ENCODE results near the gene SRC. TPM values are rescaled to one million over a fixed set of nuclear protein-coding genes. Genes with fewer than 3 reads are reported as not detected.

The SRC gene
- total RNA-seq, 1 donor from 2014 or later: 6.4 TPM

DNA sequence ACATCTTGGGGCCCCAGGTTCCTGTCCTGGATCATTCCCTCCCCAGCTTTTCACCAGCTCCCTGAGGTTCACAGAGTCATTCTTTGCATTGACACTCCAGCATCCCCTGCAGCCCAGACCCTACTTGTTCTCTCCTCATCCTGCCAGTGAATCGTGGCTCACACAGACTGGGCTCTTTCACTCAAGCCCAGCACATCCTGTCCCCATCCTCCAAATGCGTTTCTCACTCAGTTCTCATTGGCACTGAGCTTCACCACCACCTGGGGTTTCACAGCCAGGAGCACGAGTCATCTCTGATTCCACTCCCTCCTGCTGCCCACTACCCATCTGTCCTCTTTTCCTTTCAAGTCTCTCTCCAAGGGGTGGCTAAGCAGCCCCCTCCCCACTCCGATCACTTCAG lies 89.7 kb downstream of the SRC start:
- no peak overlapping the region for H3K27ac Mint-ChIP-seq

DNA sequence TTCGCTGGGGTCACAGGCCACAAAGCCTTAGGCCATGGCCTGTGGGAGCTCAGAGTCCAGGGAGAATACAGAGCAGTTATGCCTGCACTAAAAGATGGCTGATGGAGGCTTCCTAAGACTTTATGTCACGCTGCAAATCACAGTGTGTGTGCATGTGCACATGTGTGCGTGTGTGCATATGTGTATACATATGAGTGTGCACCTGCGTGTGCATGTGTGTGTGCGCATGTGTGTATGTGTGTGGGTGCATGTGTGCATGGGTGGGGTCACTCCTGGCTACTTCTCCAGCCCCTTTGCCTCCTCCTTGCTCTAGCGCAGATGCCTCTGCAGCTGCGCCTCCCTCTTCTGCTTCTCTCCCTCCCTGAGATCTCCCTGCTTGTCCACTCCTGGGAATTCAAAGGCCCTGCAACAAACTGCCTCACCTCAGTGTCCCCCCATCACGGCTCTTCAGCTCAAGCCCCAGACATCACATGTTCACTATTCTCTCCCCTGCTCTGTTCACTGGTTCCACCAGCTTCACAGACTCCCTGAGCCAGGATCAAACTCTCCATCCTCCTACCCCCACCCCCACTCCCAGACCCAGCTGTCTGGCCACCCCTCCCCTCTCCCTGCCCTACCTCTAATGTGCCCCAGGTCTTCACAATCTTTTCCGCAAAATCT lies 90.7 kb downstream of the SRC start:
- Mint-ChIP-seq H3K4me3 (no peak overlapping the region), H3K4me1 (ENCODE audit: low read depth) (no peaks in the 10 kb centered on the region), H3K9me3 (no peaks in the 10 kb centered on the region), H3K36me3 (ENCODE audit: low read depth) (no peaks in the 10 kb centered on the region), H3K27ac (no peak overlapping the region), H3K27me3 (ENCODE audit: insufficient read depth) (no peaks in the 10 kb centered on the region)
- intact Hi-C loops (cut with micrococcal nuclease): no loop called here
- DNase-seq (ENCODE audit: low spot score): no peak

More for the DNA sequence above, 89.7 kb downstream of the SRC start:
- H3K4me1 Mint-ChIP-seq (ENCODE audit: low read depth): no peaks in the 10 kb centered on the region
- H3K36me3 Mint-ChIP-seq (ENCODE audit: low read depth): no peaks in the 10 kb centered on the region
- intact Hi-C loops (cut with micrococcal nuclease): no loop called here
- H3K4me3 Mint-ChIP-seq: no peak overlapping the region
- no peaks in the 10 kb centered on the region for H3K9me3 Mint-ChIP-seq
- no peaks in the 10 kb centered on the region for H3K27me3 Mint-ChIP-seq (ENCODE audit: insufficient read depth)
- no peak for DNase-seq (ENCODE audit: low spot score)

DNA sequence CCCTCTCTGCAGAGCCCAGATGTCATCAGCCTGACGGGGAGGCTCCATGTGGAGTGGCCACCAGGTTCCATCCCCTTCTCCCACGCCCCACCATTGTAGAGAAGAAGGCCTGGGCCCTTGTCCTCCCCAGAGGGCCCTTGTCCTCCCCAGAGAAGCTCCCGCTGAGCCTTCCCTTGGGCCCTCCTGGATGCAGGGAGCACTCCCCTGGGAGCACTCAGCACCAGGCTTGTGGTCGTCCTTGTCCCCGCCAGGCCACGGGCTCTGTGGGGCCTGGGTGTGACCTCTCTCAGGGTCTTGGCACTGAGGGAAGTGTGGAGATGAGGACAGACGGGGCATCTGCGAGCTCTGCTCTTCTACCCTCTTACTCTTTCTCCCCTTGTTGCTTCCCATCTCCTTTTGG lies 91.7 kb downstream of the SRC start:
- intact Hi-C loops (cut with micrococcal nuclease): no loop called here
- Mint-ChIP-seq H3K27ac (no peak overlapping the region), H3K36me3 (ENCODE audit: low read depth) (no peaks in the 10 kb centered on the region), H3K4me1 (ENCODE audit: low read depth) (no peaks in the 10 kb centered on the region), H3K9me3 (no peaks in the 10 kb centered on the region), H3K27me3 (ENCODE audit: insufficient read depth) (no peaks in the 10 kb centered on the region), H3K4me3 (no peak overlapping the region)
- no peak for DNase-seq (ENCODE audit: low spot score)

DNA sequence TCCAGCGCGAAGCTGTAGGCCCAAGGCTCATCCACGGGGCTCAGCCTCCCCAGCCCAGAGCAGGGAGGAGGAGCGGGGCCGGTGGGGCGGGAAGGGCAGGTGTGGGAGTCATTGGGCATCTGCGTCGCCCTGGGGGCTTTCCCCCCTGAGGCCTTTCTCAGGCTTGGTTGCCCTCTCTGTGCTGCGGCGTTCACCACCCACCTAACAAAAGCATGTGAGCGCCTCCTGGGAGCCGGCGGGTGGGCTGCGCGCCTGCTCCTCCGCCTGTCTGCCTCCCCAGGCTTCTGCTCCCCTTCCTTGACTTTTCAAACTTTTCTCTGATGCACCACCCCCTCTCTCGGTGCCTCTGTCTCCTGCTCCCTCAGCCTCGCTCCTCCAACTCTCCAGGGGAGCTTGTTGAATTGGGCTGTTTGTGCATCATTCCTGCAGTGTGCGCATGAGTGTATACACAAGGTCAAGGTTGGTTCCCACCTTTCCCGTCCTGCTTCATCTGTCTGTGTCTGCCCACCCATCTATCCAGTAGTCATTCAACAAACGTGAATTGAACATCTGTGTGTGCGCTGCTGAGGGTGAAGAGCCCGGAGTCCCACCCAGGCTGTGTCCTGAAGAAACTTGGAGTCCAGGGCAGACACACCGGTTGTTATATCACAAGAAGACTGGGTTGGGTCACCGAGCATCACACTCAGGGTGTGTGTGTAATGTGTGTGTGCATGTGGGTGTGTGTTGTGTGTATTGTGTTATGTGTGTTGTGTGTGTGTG lies 92.7 kb downstream of the SRC start:
- Mint-ChIP-seq H3K9me3 (no peaks in the 10 kb centered on the region), H3K27ac (no peak overlapping the region), H3K4me1 (ENCODE audit: low read depth) (no peaks in the 10 kb centered on the region), H3K4me3 (no peak overlapping the region), H3K36me3 (ENCODE audit: low read depth) (no peaks in the 10 kb centered on the region), H3K27me3 (ENCODE audit: insufficient read depth) (no peaks in the 10 kb centered on the region)
- DNase-seq (ENCODE audit: low spot score): no peak
- intact Hi-C loops (cut with micrococcal nuclease): no loop called here

DNA sequence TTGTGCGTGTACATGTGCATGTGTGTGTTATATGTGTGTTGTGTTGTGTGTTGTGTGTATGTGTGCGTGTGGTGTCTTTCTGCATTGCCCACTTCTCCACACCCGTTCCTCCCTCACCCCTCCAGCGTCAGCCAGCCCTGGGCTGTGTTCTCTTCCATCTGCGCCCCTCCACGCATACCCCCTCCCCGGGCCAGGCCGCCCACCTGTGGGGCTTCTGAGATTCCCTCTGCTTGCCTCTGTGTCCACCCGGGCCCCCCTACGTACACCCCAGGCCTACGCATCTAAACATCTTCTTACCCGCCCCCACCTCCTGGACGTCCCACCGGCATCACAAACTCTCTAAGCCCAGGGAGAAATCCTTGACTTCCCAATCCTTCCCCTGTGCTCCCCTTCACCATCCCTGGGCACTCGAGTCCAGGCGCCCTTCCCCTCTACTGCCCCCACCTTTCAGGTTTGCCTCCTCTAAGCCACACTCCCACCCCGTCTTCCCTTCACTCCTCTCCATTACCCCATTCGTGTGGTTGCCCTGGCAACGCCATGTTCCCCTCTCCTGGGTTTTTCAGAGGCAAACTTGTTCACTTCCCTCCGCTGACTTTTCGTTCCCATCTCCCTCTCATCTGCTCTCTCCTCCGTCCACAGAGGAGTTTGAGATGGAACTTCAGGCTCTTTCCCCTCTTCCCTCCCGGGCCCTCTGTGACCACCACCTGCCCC lies 93.4 kb downstream of the SRC start:
- Mint-ChIP-seq H3K27me3 (ENCODE audit: insufficient read depth) (no peaks in the 10 kb centered on the region), H3K27ac (no peak overlapping the region), H3K9me3 (no peaks in the 10 kb centered on the region), H3K4me1 (ENCODE audit: low read depth) (no peaks in the 10 kb centered on the region), H3K36me3 (ENCODE audit: low read depth) (no peaks in the 10 kb centered on the region), H3K4me3 (no peak overlapping the region)
- no peak for DNase-seq (ENCODE audit: low spot score)
- intact Hi-C loops (cut with micrococcal nuclease): no loop called here

DNA sequence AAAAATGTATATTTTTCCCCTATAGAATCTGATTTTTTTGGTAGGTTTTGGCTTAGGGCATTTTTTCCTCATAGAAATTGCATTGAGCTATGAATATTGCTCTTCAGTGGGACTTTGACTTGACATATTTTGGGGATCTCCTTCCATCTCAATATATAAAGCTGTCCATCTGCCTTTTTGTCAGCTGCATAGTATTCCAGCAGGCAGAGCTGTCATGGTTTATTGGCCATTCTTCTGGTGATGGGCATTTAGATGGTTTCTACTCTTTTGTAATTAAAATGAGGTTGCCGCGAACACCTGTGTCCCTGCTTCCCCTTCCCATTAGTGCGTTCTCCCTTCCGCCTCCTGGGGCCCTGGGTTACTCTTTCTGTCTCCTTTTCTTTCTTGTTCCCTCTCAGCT lies 95.1 kb downstream of the SRC start:
- Mint-ChIP-seq H3K4me3 (no peak overlapping the region), H3K36me3 (ENCODE audit: low read depth) (no peaks in the 10 kb centered on the region), H3K4me1 (ENCODE audit: low read depth) (no peaks in the 10 kb centered on the region), H3K27ac (no peak overlapping the region), H3K27me3 (ENCODE audit: insufficient read depth) (no peaks in the 10 kb centered on the region), H3K9me3 (no peaks in the 10 kb centered on the region)
- no peak for DNase-seq (ENCODE audit: low spot score)
- intact Hi-C loops (cut with micrococcal nuclease): no loop called here

DNA sequence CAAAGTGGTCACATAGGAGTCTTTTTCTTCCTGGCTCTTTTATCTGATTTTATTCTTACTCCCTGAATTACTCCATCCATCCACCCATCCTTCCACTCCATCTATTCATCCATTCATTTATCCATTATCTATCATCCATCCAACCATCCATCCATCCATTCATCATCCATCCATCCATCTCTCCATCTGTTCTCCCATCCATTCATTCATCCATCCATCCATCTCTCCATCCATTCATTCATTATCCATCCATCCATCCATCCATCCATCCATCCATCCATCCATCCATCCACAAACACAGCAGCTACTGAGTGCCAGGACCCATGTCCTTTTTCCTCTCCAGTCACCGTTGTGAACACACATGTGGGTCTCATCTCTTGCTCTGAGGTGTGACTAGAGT lies 96.6 kb downstream of the SRC start:
- Mint-ChIP-seq H3K27ac (no peak overlapping the region), H3K4me1 (ENCODE audit: low read depth) (no peaks in the 10 kb centered on the region), H3K36me3 (ENCODE audit: low read depth) (no peaks in the 10 kb centered on the region), H3K4me3 (no peak overlapping the region), H3K9me3 (no peaks in the 10 kb centered on the region), H3K27me3 (ENCODE audit: insufficient read depth) (no peaks in the 10 kb centered on the region)
- DNase-seq (ENCODE audit: low spot score): no peak
- intact Hi-C loops (cut with micrococcal nuclease): no loop called here

DNA sequence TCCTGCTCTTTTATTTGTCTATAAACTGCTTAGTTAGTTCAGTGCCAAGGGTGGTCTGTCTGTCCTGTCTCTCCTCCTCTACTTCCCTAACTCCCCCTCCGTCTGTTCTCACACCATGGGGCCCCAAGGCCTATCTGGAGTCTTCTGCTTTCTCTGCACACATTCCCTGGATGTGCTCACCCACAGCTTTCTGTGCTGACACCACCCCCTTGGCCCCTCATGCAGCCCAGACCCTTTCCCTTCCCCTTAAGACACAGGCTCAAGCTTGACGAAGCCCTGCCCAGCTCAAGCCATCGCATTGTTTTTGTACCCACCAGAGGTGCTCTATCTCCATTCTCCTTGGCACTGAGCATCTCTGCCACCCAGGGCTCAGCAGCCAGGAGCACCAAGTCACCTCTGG lies 97.0 kb downstream of the SRC start:
- Mint-ChIP-seq H3K4me1 (ENCODE audit: low read depth) (no peaks in the 10 kb centered on the region), H3K27ac (no peak overlapping the region), H3K36me3 (ENCODE audit: low read depth) (no peaks in the 10 kb centered on the region), H3K4me3 (no peak overlapping the region), H3K27me3 (ENCODE audit: insufficient read depth) (no peaks in the 10 kb centered on the region), H3K9me3 (no peaks in the 10 kb centered on the region)
- DNase-seq (ENCODE audit: low spot score): no peak
- intact Hi-C loops (cut with micrococcal nuclease): no loop called here

DNA sequence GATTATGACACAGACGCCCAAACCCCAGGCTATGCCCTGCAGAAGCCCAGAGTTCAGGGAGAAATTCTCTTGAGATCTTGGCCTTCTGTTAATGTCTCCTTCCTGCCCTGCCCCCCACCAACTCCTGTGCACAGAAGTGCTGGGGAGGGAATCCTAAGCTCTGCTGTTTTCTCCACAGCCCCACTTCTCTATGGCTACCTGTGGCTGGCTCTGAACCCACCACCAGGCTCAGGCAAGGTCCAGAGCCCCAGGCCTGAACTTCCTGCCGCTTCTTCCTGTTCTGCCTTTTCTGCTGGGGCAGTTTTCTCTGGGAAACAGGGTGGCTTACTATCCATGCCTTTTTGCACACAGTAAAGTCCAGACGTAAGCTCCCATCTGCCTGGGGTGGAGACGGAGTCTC lies 97.7 kb downstream of the SRC start:
- no peak for DNase-seq (ENCODE audit: low spot score)
- Mint-ChIP-seq H3K36me3 (ENCODE audit: low read depth) (no peaks in the 10 kb centered on the region), H3K27me3 (ENCODE audit: insufficient read depth) (no peaks in the 10 kb centered on the region), H3K9me3 (no peaks in the 10 kb centered on the region), H3K4me1 (ENCODE audit: low read depth) (no peaks in the 10 kb centered on the region), H3K4me3 (no peak overlapping the region), H3K27ac (no peak overlapping the region)
- intact Hi-C loops (cut with micrococcal nuclease): no loop called here

DNA sequence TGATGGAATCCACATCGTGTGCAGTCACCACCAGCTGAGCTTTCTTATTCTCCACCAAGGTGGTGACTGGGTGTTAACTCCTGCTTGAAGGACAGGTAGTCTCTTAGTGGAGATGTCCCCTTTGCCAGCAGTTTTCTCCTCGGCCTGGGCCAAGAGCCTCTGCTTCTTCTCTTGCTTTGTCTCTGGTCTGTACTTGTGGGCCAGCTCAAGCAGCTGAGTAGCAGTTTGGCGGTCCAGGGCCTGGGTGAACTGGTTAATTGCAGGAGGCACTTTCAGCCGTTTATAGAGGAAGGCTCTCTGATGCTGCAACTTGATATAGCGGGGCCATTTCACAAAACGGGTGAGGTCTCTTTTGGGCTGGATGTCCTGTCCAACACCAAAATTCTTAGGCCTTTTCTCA lies 99.1 kb downstream of the SRC start:
- no peak overlapping the region for H3K27ac Mint-ChIP-seq
- no peaks in the 10 kb centered on the region for H3K4me1 Mint-ChIP-seq (ENCODE audit: low read depth)
- DNase-seq (ENCODE audit: low spot score): no peak
- no peaks in the 10 kb centered on the region for H3K9me3 Mint-ChIP-seq
- H3K36me3 Mint-ChIP-seq (ENCODE audit: low read depth): no peaks in the 10 kb centered on the region
- no peaks in the 10 kb centered on the region for H3K27me3 Mint-ChIP-seq (ENCODE audit: insufficient read depth)
- intact Hi-C loops (cut with micrococcal nuclease): no loop called here
- no peak overlapping the region for H3K4me3 Mint-ChIP-seq

DNA sequence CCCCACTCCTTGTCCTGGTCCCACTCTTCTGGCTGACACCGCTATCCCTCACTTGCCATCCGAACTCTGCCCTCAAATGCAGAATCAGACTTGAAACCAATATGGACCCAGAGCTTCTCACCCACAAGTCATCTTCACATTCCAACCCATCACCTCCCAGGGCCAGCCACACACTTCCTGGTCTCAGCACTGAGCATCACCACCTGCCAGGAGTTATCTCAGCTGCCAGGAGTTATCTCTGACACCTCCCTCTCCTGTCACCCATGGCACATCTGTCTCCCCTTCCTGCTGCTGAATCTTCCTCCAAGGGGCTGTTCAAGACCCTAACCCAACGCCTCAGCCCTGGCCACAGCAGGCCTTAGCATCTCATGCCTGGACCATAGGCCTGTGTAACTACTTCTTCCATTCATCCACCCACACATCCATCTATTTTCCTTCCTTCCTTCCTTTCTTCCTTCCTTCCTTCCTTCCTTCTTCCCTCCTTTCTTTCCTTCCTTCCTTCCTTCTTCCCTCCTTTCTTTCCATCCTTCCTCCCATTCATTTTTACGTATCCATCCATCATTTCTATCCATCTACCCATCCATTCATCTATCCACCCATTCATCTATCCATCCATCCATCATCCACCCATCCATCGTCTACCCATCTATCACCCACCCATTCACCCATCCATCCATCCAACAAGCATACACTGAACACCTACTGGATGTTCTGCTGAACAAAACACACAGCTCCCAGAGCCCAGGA lies 100.5 kb downstream of the SRC start:
- Mint-ChIP-seq H3K4me1 (ENCODE audit: low read depth) (no peaks in the 10 kb centered on the region), H3K27ac (no peak overlapping the region), H3K9me3 (no peaks in the 10 kb centered on the region), H3K4me3 (no peak overlapping the region), H3K27me3 (ENCODE audit: insufficient read depth) (no peaks in the 10 kb centered on the region), H3K36me3 (ENCODE audit: low read depth) (no peaks in the 10 kb centered on the region)
- DNase-seq (ENCODE audit: low spot score): no peak
- intact Hi-C loops (cut with micrococcal nuclease): no loop called here

DNA sequence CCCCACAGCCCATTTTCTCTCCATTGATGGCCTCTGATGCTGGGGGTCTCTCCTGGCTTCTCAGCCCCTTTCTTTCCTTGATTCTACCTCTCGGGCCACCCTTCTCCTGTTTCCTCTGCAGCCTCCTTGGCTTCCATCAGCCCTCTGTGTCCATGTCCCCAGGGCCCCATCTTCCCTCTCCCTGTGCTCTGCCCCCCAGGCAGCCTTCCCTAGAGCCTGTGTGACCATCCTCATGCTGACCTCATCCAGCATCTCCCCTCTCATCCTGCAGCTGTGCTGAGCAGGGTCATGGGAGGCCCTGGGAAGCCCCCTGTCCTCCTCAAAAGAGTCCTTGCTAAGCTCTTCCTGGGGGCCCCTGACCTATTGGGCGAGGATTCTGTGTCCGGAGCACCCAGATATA lies 101.7 kb downstream of the SRC start:
- no peak for DNase-seq (ENCODE audit: low spot score)
- no peak overlapping the region for H3K4me3 Mint-ChIP-seq
- H3K27ac Mint-ChIP-seq: no peak overlapping the region
- intact Hi-C loops (cut with micrococcal nuclease): no loop called here
- no peaks in the 10 kb centered on the region for H3K4me1 Mint-ChIP-seq (ENCODE audit: low read depth)
- no peaks in the 10 kb centered on the region for H3K27me3 Mint-ChIP-seq (ENCODE audit: insufficient read depth)
- H3K36me3 Mint-ChIP-seq (ENCODE audit: low read depth): no peaks in the 10 kb centered on the region
- H3K9me3 Mint-ChIP-seq: no peaks in the 10 kb centered on the region

DNA sequence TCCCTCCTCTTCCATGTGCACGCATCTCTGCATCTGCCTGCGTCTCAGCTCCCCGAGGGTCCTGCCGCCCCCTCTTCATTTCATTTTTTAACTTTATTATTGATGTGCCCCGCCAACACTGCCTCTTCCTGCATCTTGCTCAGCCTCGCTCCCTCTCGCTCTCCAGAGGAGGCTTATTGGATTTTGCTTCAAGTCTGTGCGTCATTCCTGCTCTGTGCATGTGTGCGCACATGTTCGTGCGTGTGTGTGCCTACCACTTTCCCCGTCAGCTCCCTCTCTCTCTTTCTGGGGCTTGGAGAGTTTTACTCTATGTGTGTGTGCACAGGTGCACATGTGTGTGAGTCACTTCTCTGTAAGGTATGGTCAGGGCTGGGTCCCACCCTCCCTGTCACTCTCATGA lies 103.3 kb downstream of the SRC start:
- H3K27me3 Mint-ChIP-seq (ENCODE audit: insufficient read depth): peaks cover 2% of the 10 kb centered on the region
- intact Hi-C loops (cut with micrococcal nuclease): no loop called here
- H3K4me3 Mint-ChIP-seq: no peak overlapping the region
- H3K27ac Mint-ChIP-seq: no peak overlapping the region
- peaks cover 5% of the 10 kb centered on the region for H3K9me3 Mint-ChIP-seq
- H3K4me1 Mint-ChIP-seq (ENCODE audit: low read depth): no peaks in the 10 kb centered on the region
- H3K36me3 Mint-ChIP-seq (ENCODE audit: low read depth): no peaks in the 10 kb centered on the region
- no peak for DNase-seq (ENCODE audit: low spot score)
